Measurements from ENCODE around the gene C4BPB. TPM values are rescaled to one million over a fixed set of nuclear protein-coding genes. Genes with fewer than 3 reads are reported as not detected.

The C4BPB gene
- 1.2 to 2.1 TPM (median 1.6 TPM) in 5 replicates for total RNA-seq (2022; extraction: Qiagen RNA extraction; ENCODE audit: low read depth)

GRCh38 chr1:207088701-207089626 lies at the start of gene C4BPB:
Gene C4BPB, plus strand, starts transcription at chr1:207088860. Its CDS starts 672 bp downstream, at chr1:207089532.

DNA sequence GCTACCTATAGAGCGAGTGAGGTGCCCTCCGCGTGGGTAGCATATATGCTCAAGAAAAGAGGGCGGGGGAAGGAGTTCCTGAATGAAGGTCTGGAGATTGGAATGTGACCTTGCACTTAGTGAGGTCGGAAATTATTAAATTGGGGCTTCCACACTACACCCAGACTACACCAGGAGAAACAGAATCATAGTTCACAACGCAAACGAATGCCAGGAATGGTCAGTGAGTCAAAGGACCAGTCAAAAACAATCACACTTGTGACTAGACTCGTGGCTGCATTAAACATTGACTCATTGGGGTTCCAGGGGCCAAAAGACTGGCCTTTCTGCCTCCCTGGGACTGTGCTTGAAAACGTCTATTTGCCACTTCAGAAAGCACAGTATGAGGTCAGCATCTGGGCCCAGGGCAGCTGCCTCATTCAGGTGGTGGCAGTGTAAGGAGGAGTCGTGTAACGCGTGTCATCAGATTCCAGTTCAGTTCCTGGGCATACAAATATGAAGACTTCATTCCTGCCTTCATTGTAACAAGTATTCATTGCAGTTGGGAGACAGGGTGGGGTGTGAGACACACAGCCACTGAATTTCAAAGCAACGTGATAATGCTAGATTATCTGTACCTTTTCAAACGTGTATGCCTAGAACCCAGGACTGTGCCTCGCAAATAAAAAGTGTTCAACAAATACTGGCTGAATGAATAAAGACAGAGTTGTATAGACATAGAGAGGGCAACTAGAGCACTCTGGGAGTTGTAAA lies 37.3 kb upstream of the C4BPB start, which contains the start of gene YOD1:
TSS of gene YOD1 (minus strand) at position 18 of the 753 bp plus-strand sequence. CDS start 178 bp downstream, outside the sequence.

GRCh38 chr1:207052911-207053769 lies 35.5 kb upstream of the C4BPB start, which contains the start of gene PFKFB2:
Gene PFKFB2, plus strand, starts transcription at chr1:207053275. Its CDS starts 1,443 bp downstream, at chr1:207054718.

GRCh38 chr1:207103892-207104373 lies 15.3 kb downstream of the C4BPB start, which contains the start of gene C4BPA:
Gene C4BPA, plus strand, starts transcription at chr1:207104233. Its CDS starts 8,793 bp downstream, at chr1:207113026.

Other genes starting within 250 kb of the C4BPB start
- gene IL20, start 223.2 kb upstream of the C4BPB start, total RNA-seq (2022; extraction: Qiagen RNA extraction; ENCODE audit: low read depth): not detected in 5 replicates
- 0.27 to 0.42 TPM (median 0.32 TPM) in 5 replicates for gene IL24, start 191.4 kb upstream of the C4BPB start, total RNA-seq (2022; extraction: Qiagen RNA extraction; ENCODE audit: low read depth)
- gene FCMR, start 166.9 kb upstream of the C4BPB start, total RNA-seq (2022; extraction: Qiagen RNA extraction; ENCODE audit: low read depth): 4.5 to 7.0 TPM (median 4.8 TPM) in 5 replicates
- gene PIGR, start 142.4 kb upstream of the C4BPB start, total RNA-seq (2022; extraction: Qiagen RNA extraction; ENCODE audit: low read depth): not detected in 5 replicates
- 0.14 TPM in 1 of 5 replicates, not detected in the others for gene FCAMR, start 118.4 kb upstream of the C4BPB start, total RNA-seq (2022; extraction: Qiagen RNA extraction; ENCODE audit: low read depth)
- gene C1orf116, start 56.1 kb upstream of the C4BPB start, total RNA-seq (2022; extraction: Qiagen RNA extraction; ENCODE audit: low read depth): 3.6 to 7.4 TPM (median 5.8 TPM) in 5 replicates
- 2.9 to 8.4 TPM (median 7.4 TPM) in 5 replicates for gene YOD1, start 37.7 kb upstream of the C4BPB start, total RNA-seq (2022; extraction: Qiagen RNA extraction; ENCODE audit: low read depth)
- 4.6 to 7.3 TPM (median 6.4 TPM) in 5 replicates for gene PFKFB2, start 35.6 kb upstream of the C4BPB start, total RNA-seq (2022; extraction: Qiagen RNA extraction; ENCODE audit: low read depth)
- gene C4BPA, start 15.4 kb downstream of the C4BPB start, total RNA-seq (2022; extraction: Qiagen RNA extraction; ENCODE audit: low read depth): 0.33 to 0.86 TPM (median 0.78 TPM) in 5 replicates
- gene CD55, start 232.8 kb downstream of the C4BPB start, total RNA-seq (2022; extraction: Qiagen RNA extraction; ENCODE audit: low read depth): 110 to 135 TPM (median 120 TPM) in 5 replicates